Naive thymus-derived CD8-positive, alpha-beta T cell (primary cell): ENCODE data around the gene BLNK. TPM values are rescaled to one million over a fixed set of nuclear protein-coding genes. Genes with fewer than 3 reads are reported as not detected.

Source experiments
- ATAC-seq, 2 donors: fragments of 150-1000 bp; cut with Tn5 transposase in 1 of 2; sonication (Bioruptor Pico), chemical (Tn5 transposase) in 1 of 2; 1 replicate in 1 of 2; 2 replicates in 1 of 2; pipeline ENCODE4 v1.10.0; 2021; ENCODE audit warnings: mild to moderate bottlenecking in 2 of 2, moderate library complexity in 2 of 2
- POLR2A ChIA-PET: fragments of 350-600 bp; sonication (Branson Sonifier 250); formaldehyde crosslinking; loops from one replicate; lab custom pipeline; 2021; ENCODE audit warnings: antibody characterized with exemption; lab: Charles Lee
- DNase-seq, 10 donors: peaks; one replicate each; pipeline versions ENCODE4 v3.0.0 to v3.0.0-alpha.2; 2020 to 2022
- H3K27ac Mint-ChIP-seq, 10 donors: one replicate each; pipeline ENCODE4 v1.8.0; 2020 to 2022; ENCODE audit warnings: mild to moderate bottlenecking in 10 of 10, mixed read lengths in 10 of 10, moderate library complexity in 4 of 10, inconsistent platforms in 1 of 10
- H3K27me3 Mint-ChIP-seq, 5 donors: one replicate each; pipeline ENCODE4 v1.8.0; 2021 to 2022; ENCODE audit warnings: mixed read lengths in 5 of 5
- H3K36me3 Mint-ChIP-seq, 3 donors: one replicate each; pipeline ENCODE4 v1.8.0; 2020 to 2022; ENCODE audit warnings: mixed read lengths in 3 of 3, mild to moderate bottlenecking in 2 of 3, inconsistent platforms in 1 of 3
- H3K4me1 Mint-ChIP-seq, 4 donors: one replicate each; pipeline ENCODE4 v1.8.0; 2021 to 2022; ENCODE audit warnings: mixed read lengths in 4 of 4
- H3K4me3 Mint-ChIP-seq, 10 donors: one replicate each; pipeline ENCODE4 v1.8.0; 2020 to 2022; ENCODE audit warnings: mild to moderate bottlenecking in 10 of 10, mixed read lengths in 10 of 10, moderate library complexity in 6 of 10, inconsistent platforms in 1 of 10
- H3K9me3 Mint-ChIP-seq, 9 donors: one replicate each; pipeline ENCODE4 v1.8.0; 2020 to 2022; ENCODE audit warnings: mixed read lengths in 9 of 9, mild to moderate bottlenecking in 3 of 9, inconsistent platforms in 1 of 9, moderate library complexity in 1 of 9
- polyA plus RNA-seq, 3 donors: library from polyadenylated mRNA; unstranded; fragments of 300-500 nt; fragmentation: Illumina TruSeq; gene quantifications; one replicate each; pipeline ENCODE4 v1.2.3, GENCODE V29; 2021
- total RNA-seq, 8 experiments: library from RNA in 2 of 8; stranded (reverse) in 2 of 8; gene quantifications; one replicate each; pipeline ENCODE4 v1.2.3 and lab custom pipeline; 2021 to 2026

Gene BLNK
- total and polyA plus RNA-seq, 5 experiments from 2014 or later: 0.15 to 5.6 (median 5.2) TPM; not detected in 2

DNA sequence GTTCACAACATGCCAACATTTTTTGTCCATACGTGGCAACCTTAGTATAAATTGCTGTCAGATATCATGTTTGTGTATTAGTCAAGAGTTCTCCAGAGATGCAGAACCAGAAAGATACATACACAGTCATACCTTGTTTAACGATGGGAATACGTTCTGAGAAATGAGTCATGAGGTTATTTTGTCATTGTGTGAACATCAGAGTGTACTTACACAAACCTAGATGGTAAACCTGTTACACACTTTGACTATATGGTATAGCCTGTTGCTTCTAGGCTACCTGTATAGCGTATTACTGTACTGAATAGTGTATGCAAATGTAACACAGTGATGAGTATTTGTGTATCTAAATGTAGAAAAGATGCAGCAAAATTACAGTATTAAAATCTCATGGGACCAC lies 118.9 kb downstream of the BLNK start:
- Mint-ChIP-seq H3K4me1 (peaks cover 0 to 4% (median 0%) of the 10 kb centered on the region in 4 donors), H3K9me3 (peaks cover 0 to 9% (median 5%) of the 10 kb centered on the region in 9 donors), H3K36me3 (peaks cover 56 to 93% (median 70%) of the 10 kb centered on the region in 3 donors), H3K4me3 (no peak overlapping the region), H3K27ac (no peak overlapping the region), H3K27me3 (no peaks in the 10 kb centered on the region)
- POLR2A ChIA-PET: no interaction called here
- no peak for ATAC-seq
- no peak for DNase-seq

Other genes with a start within 250 kb of the BLNK start
- gene CCNJ, start 228.0 kb downstream of the BLNK start, total RNA-seq: 1 to 10 TPM; 7.2 to 8.1 TPM
- gene CCNJ, start 228.0 kb downstream of the BLNK start, polyA plus RNA-seq: 1 to 10 TPM in 2 of 3 donors, under 1 TPM in 1; 0.56 to 1.8 (median 1.0) TPM
- 10 to 100 TPM; 25.8 to 26.0 TPM for gene ZNF518A, start 141.3 kb downstream of the BLNK start, total RNA-seq
- 10 to 100 TPM in 2 of 3 donors, 1 to 10 TPM in 1; 7.6 to 11.2 (median 10.2) TPM for gene ZNF518A, start 141.3 kb downstream of the BLNK start, polyA plus RNA-seq
- gene DNTT, start 32.9 kb upstream of the BLNK start, total RNA-seq: not detected
- gene DNTT, start 32.9 kb upstream of the BLNK start, polyA plus RNA-seq: not detected
- not detected for gene OPALIN, start 87.4 kb upstream of the BLNK start, total RNA-seq
- not detected for gene OPALIN, start 87.4 kb upstream of the BLNK start, polyA plus RNA-seq
- under 1 TPM; 0.13 to 0.14 TPM for gene TLL2, start 242.4 kb upstream of the BLNK start, total RNA-seq
- gene TLL2, start 242.4 kb upstream of the BLNK start, polyA plus RNA-seq: not detected